Measurements from ENCODE around the gene NXN. TPM values are rescaled to one million over a fixed set of nuclear protein-coding genes. Genes with fewer than 3 reads are reported as not detected.

The NXN gene
- polyA plus RNA-seq, 1 of the 3 experiments (the other 2 are of a cell fraction): 23.9 TPM

DNA sequence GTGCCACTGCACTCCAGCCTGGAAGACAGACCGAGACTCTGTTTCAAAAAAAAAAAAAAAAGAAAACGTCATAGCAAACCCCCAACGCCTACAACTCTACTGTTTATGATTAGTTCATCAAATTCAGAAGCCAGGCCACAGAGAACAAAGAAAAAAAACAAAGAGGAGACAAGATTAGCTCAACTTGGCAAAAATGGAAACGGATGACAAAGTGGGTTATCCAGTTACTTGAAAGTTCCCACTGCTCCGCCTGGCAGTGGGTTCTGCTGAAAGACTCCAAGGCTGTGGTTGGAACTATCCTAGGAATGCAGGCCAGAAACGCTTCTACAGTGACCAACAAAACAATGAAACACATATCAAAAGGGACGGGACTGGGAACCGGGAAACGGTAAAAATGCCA, 144.3 kb downstream of the NXN start (continued):
- peak; percentile 56; the same call in 1 of the 2 replicates for TF ChIP-seq MEF2A (IDR thresholded peaks at IDR 0.05; ENCODE audit: borderline replicate concordance, low read depth)
- TF ChIP-seq, protein P1, sequence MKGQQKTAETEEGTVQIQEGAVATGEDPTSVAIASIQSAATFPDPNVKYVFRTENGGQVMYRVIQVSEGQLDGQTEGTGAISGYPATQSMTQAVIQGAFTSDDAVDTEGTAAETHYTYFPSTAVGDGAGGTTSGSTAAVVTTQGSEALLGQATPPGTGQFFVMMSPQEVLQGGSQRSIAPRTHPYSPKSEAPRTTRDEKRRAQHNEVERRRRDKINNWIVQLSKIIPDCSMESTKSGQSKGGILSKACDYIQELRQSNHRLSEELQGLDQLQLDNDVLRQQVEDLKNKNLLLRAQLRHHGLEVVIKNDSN (IDR thresholded peaks at IDR 0.05; ENCODE audit: borderline replicate concordance, low read depth): no peak
- TF ChIP-seq NFIC (IDR thresholded peaks at IDR 0.05; ENCODE audit: borderline replicate concordance): peak; percentile 66; the same call in 1 of the 2 replicates
- no peak for TF ChIP-seq FOXJ3 (CRISPR knock-in tag; IDR thresholded peaks at IDR 0.05)
- peak; percentile 51; the same call in 1 of the 2 replicates for TF ChIP-seq FOSL2 (IDR thresholded peaks at IDR 0.05; ENCODE audit: borderline replicate concordance, low read depth)

DNA sequence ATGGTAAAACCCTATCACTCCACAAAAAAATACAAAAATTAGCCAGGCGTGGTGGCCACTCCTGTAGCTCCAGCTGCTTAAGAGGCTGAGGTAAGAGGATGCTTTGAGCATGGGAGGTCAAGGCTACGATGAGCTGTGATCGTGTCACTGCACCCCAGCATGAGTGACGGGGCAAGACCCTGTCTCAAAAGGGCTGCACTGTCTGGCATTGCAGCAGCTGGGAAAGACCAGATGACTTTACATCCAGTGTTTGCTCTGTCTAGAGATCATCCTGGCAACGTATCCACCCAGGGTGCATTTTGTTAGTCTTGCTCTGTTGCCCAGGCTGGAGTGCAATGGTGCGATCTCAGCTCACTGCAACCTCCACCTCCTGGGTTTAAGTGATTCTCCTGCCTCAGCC, 145.4 kb downstream of the NXN start:
- no peak for DNase-seq
- Histone ChIP-seq H3K4me1 (ENCODE audit: control insufficient read depth in 1 of 2, insufficient read depth in 2 of 2, low read depth in 1 of 2, low read length in 1 of 2) (no peaks in the 10 kb centered on the region), H3F3A (replicated peaks; ENCODE audit: insufficient read depth) (no peaks in the 10 kb centered on the region), H3K36me3 (replicated peaks in 1 of 2; ENCODE audit: control insufficient read depth in 1 of 2, insufficient read depth in 2 of 2, low read length in 1 of 2) (no peaks in the 10 kb centered on the region), H3K27ac (ENCODE audit: low read depth in 2 of 2, low read length in 1 of 2) (no peak overlapping the region; a peak in 1 of 4 replicates), H3K9ac (no peak overlapping the region), H3K4me2 (no peak overlapping the region), H3K9me3 (no peaks in the 10 kb centered on the region), H3K9me2 (no peaks in the 10 kb centered on the region), H4K20me1 (ENCODE audit: insufficient read depth) (0 out of 2 replicates have a peak, but pooled peaks cover 4% of the 10 kb centered on the region), H2AFZ (ENCODE audit: low read depth) (no peak overlapping the region), H3K79me2 (ENCODE audit: insufficient read depth) (no peaks in the 10 kb centered on the region), H3K4me3 (ENCODE audit: low read depth in 2 of 2, low read length in 1 of 2) (no peak overlapping the region), H3K27me3 (ENCODE audit: insufficient read depth) (peaks cover 24% of the 10 kb centered on the region; the same call in 1 of the 2 replicates)
- no peak for TF ChIP-seq RFX5 (IDR thresholded peaks at IDR 0.05; ENCODE audit: low read length)
- ChIA-PET POLR2A (no interaction called here), CTCF (interaction anchor here (0.9 kb wide), 1 partner anchor 147 kb away, joined by 3 read pairs; no protein-coding TSS in a partner anchor)
- 64% methylated on average over 6 of the region's 6 CpGs for WGBS (ENCODE audit: low lambda C conversion rate)

DNA sequence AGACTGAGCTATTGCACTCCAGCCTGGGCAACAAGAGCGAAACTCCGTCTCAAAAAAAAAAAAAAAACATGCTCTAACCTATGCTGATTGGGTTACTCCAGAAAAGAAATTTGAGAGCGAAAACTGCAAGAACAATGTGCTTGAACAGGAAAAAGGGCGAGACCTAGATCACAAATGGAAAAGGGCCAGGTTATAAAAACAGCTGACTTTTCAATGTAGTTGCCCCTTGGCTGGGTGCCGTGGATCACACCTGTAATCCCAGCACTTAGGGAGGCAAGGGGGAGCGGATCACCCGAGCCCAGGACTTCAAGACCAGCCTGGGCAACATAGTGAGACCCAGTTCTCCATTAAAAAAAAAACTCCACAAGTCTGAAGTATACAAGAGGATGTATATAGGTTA, 148.6 kb downstream of the NXN start:
- POLR2A ChIA-PET: no interaction called here
- CTCF ChIA-PET: interaction anchor here (0.9 to 1.1 kb wide), 2 partner anchors 11 to 17 kb away, joined by 3 read pairs; no protein-coding TSS in a partner anchor
- Histone ChIP-seq H3K9me2 (no peaks in the 10 kb centered on the region), H3K4me1 (ENCODE audit: control insufficient read depth in 1 of 2, insufficient read depth in 2 of 2, low read depth in 1 of 2, low read length in 1 of 2) (no peaks in the 10 kb centered on the region), H3F3A (replicated peaks; ENCODE audit: insufficient read depth) (no peaks in the 10 kb centered on the region), H3K27me3 (ENCODE audit: insufficient read depth) (peaks cover 21% of the 10 kb centered on the region; the same call in 1 of the 2 replicates), H3K9ac (no peak overlapping the region), H3K79me2 (ENCODE audit: insufficient read depth) (no peaks in the 10 kb centered on the region), H3K4me3 (ENCODE audit: low read depth in 2 of 2, low read length in 1 of 2) (no peak overlapping the region), H4K20me1 (ENCODE audit: insufficient read depth) (no peaks in the 10 kb centered on the region), H2AFZ (ENCODE audit: low read depth) (no peak overlapping the region), H3K27ac (ENCODE audit: low read depth in 2 of 2, low read length in 1 of 2) (no peak overlapping the region), H3K4me2 (no peak overlapping the region), H3K36me3 (replicated peaks in 1 of 2; ENCODE audit: control insufficient read depth in 1 of 2, insufficient read depth in 2 of 2, low read length in 1 of 2) (no peaks in the 10 kb centered on the region), H3K9me3 (no peaks in the 10 kb centered on the region)
- TF ChIP-seq CHD2 (IDR thresholded peaks at IDR 0.05; ENCODE audit: low read length, partially characterized antibody): no peak
- no peak for TF ChIP-seq SIN3A (IDR thresholded peaks at IDR 0.05; ENCODE audit: borderline replicate concordance, low read depth, low read length)
- no peak for TF ChIP-seq SMC3 (IDR thresholded peaks at IDR 0.05; ENCODE audit: low read depth, low read length)
- TF ChIP-seq, protein P2, sequence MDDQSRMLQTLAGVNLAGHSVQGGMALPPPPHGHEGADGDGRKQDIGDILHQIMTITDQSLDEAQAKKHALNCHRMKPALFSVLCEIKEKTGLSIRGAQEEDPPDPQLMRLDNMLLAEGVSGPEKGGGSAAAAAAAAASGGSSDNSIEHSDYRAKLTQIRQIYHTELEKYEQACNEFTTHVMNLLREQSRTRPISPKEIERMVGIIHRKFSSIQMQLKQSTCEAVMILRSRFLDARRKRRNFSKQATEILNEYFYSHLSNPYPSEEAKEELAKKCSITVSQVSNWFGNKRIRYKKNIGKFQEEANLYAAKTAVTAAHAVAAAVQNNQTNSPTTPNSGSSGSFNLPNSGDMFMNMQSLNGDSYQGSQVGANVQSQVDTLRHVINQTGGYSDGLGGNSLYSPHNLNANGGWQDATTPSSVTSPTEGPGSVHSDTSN (IDR thresholded peaks at IDR 0.05): no peak
- TF ChIP-seq GATA2 (CRISPR knock-in tag; IDR thresholded peaks at IDR 0.05): no peak
- no peak for TF ChIP-seq POLR2AphosphoS5 (IDR thresholded peaks at IDR 0.05; ENCODE audit: low read depth, low read length)
- no peak for TF ChIP-seq TEAD4 (IDR thresholded peaks at IDR 0.05; ENCODE audit: borderline replicate concordance, insufficient read depth)
- TF ChIP-seq RAD21 (IDR thresholded peaks at IDR 0.05; ENCODE audit: low read length): no peak
- TF ChIP-seq, protein P3, sequence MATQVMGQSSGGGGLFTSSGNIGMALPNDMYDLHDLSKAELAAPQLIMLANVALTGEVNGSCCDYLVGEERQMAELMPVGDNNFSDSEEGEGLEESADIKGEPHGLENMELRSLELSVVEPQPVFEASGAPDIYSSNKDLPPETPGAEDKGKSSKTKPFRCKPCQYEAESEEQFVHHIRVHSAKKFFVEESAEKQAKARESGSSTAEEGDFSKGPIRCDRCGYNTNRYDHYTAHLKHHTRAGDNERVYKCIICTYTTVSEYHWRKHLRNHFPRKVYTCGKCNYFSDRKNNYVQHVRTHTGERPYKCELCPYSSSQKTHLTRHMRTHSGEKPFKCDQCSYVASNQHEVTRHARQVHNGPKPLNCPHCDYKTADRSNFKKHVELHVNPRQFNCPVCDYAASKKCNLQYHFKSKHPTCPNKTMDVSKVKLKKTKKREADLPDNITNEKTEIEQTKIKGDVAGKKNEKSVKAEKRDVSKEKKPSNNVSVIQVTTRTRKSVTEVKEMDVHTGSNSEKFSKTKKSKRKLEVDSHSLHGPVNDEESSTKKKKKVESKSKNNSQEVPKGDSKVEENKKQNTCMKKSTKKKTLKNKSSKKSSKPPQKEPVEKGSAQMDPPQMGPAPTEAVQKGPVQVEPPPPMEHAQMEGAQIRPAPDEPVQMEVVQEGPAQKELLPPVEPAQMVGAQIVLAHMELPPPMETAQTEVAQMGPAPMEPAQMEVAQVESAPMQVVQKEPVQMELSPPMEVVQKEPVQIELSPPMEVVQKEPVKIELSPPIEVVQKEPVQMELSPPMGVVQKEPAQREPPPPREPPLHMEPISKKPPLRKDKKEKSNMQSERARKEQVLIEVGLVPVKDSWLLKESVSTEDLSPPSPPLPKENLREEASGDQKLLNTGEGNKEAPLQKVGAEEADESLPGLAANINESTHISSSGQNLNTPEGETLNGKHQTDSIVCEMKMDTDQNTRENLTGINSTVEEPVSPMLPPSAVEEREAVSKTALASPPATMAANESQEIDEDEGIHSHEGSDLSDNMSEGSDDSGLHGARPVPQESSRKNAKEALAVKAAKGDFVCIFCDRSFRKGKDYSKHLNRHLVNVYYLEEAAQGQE (IDR thresholded peaks at IDR 0.05; ENCODE audit: low read depth, low read length): no peak
- no peak for TF ChIP-seq NRF1 (IDR thresholded peaks at IDR 0.05; ENCODE audit: low read depth, low read length)
- no peak for TF ChIP-seq TAF1 (IDR thresholded peaks at IDR 0.05; ENCODE audit: borderline replicate concordance, low read depth, low read length)
- no peak for TF ChIP-seq RXRA (IDR thresholded peaks at IDR 0.05; ENCODE audit: borderline replicate concordance, low read depth)
- TF ChIP-seq JUND (IDR thresholded peaks at IDR 0.05): no peak
- TF ChIP-seq NFIC (IDR thresholded peaks at IDR 0.05; ENCODE audit: borderline replicate concordance): no peak
- TF ChIP-seq, protein P4, sequence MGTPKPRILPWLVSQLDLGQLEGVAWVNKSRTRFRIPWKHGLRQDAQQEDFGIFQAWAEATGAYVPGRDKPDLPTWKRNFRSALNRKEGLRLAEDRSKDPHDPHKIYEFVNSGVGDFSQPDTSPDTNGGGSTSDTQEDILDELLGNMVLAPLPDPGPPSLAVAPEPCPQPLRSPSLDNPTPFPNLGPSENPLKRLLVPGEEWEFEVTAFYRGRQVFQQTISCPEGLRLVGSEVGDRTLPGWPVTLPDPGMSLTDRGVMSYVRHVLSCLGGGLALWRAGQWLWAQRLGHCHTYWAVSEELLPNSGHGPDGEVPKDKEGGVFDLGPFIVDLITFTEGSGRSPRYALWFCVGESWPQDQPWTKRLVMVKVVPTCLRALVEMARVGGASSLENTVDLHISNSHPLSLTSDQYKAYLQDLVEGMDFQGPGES (IDR thresholded peaks at IDR 0.05; ENCODE audit: low read depth, low read length): no peak
- no peak for TF ChIP-seq RCOR1 (IDR thresholded peaks at IDR 0.05; ENCODE audit: low read length)
- DNase-seq: no peak
- whole genome bisulfite sequencing (ENCODE audit: low lambda C conversion rate): 55% methylated on average over 7 of the region's 7 CpGs
